ENCODE results near the gene SF3A1.

SF3A1 gene

DNA sequence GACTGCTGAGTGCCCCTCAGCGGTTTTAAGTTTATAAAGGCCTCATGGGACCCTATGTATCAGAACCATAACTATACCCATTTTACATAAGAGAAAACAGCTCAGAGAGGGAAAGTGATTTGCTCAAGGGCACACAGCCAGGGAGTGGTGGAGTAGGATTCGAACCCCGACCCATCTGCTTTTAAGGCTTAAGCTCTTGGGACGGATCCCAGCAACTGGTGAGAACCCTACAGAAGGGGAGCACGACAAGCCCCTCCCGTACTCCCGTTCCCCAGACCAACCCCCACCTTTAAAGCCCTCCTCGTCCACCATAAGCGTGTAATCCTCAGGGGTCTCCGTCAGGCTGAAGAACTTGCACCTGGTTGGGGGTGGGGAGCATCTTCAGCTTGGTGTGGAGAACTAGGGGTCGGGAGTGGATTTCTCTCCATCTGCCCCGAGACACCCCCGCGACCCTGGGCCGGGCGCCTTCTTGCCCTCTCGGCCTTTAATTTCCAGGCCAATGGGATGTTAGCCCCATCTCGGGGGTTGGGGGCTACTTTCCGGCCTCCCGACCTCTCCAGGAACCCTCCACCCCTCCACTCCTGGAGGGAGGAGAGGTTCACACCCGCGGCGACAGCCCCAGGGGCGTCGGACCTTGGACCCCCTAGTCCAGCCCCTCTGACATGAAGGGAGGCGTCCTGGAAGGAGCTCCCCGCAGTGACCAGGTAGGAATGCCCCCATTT, 68.1 kb downstream of the SF3A1 start:
- DNase-seq (ENCODE audit: low read depth) = no peak

DNA sequence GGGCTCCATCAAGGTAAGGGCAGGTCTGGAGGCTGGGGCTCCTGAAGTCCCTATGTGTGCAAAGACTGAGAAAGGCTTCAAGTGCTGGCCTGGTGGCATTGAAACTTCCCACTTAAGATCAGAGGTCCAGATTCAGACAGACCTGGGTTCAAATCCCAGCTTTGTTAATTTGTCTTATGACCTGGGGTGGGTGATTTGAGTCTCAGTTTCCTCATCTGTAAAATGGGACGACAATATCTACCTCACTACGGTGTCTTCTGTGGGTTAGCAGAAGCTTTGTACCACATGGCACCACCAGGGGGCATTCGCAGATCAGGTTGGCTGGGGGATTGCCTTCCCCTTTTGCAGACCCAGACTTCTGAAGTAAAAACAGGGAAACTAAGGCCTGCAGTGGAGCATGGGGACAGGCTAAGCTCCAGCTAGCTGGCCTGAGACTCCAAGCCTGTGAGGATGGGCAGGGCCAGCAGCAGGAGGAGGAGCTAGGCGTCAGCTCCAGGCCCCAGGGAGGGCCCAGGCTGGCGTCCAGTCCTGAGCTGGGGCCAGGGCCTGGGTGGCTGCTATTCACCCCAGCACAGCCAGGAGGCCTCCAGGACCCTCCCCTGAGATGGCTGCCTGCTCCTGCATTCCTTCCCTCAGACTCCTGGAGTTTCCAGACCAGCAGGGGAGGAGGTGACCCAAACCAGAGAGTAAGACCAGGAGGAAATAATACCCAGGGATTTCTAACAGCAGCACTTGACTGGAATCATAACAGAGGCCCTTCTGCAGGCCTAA, 68.9 kb downstream of the SF3A1 start:
- DNase-seq (ENCODE audit: low read depth) = peak; percentile 85

DNA sequence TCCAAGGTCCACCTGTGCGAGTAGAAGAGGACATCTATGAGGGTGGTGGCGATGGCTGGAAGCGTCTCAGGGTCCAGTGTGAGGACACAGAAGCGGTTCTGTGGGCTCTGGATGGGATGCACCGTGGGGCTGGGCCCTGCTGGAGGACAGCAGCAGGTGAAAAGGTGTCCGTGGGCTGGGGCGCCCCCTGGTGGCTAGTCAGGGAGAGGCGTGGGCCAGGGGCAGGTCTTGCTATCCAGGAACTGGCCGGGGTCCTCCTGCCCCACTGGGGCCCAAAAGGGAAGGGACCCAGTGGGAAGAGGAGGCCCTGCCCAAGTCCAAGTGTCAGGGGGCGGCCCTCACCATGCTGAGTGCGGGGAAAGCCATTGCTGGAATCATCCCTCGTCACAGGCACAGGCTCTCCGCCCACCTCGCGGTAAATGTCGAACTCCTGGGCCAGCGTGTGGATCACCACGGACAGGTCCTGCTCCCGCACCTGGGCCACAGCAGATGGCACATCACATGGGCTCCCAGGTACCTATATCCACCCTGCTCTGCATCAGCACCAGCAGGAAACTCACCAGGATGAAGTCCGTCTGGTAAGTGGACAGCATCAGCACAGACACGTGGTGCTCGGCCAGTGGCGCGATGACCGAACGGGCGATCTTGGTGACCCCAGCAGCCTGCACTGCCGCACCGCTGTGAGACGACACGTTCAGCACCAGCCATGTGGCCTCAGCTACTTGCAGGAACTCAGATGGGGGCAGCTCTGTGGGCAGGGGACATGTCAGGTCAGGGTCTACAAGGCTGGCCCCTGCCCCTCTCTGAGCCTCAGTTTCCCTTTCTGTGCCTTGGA, 69.7 kb downstream of the SF3A1 start:
- peak; percentile 80 for DNase-seq (ENCODE audit: low read depth)

DNA sequence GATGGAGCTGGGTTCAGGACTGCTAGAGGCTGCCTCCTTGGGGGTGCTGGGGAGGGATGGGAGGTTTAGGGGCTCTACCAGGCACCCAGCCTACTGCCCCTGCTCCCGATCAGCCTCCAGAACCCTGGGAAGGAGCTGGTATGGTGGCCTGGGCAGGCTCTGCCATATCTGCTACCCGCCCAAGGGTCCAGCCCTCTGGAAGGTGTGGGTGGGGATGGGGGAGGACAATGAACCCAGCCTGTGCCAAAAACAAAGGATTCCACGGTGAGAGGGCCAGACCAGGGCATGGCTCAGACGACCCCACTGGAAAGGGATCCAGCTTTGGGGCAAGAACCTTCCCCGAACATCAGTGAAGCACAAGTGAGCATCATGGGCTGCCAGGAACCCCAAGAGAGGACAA, 70.4 kb downstream of the SF3A1 start:
- no peak for DNase-seq (ENCODE audit: low read depth)

DNA sequence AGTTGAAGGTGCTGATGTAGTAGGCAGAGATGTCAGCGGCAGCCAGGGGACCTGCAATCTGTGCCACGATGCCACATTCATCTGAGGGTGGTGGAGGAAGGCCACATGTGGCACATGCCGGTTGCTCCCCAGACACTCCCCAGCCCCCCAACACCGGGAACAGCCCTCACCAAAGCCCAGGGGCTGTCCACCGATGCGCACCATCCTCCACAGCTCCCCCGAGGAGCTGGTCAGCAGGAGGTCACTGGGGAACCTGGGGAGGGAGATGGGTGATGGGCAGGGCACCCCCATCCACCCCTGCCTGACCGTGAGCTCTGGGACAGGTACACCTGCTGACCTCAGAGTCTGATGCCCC, 70.9 kb downstream of the SF3A1 start:
- no peak for DNase-seq (ENCODE audit: low read depth)

DNA sequence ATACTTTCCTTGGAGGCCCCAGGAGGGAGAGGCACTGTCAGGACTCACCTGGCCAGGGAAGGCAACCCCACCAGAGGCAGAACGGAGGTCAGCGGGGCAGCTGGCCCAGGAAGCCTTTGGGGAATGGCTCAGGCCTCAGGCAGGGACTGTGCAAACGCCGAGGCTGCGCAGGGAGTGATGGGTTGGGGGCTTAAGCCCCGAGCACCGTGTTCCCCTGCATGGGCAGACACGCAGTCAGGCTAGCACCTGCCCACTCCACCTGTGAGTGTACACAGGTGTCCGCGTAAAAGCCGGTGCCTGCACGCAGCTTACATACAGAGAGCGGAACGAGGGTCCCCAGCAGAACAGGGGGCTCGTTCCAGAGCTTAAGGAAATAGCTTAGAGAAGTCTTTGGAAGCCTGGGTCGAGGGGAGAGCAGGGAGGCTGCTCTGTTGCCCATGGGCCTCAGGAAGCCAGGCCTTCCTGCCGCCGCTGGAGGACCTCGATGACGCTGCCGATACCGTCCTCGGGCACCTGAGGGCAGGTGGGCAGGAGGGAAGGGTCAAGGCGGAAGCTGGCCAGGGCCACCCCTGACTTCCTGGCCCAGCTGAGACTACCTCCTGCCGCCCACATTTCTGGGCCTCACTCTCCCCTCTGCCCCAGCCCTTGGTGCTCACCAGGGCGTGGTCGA, 71.4 kb downstream of the SF3A1 start:
- no peak for DNase-seq (ENCODE audit: low read depth)

DNA sequence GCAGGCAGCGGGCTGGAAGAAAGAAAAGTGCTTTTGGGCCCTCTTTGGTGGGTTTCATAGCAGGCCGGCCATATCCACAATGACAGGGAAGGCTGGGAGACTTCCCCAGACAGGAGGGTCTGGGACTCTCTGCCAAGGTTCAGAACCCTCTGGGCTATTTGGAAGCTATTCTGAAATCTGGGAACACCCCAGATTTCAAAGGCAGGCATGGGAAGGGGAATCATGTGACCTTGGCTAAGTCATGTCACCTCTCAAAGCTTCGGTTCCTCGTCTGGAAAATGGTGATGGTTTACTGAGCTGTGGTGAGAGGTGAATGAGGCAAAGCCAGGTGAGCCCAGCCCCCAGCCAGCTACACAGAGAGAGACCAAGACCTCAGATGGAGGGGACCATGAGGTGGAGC, 72.0 kb downstream of the SF3A1 start:
- no peak for DNase-seq (ENCODE audit: low read depth)

DNA sequence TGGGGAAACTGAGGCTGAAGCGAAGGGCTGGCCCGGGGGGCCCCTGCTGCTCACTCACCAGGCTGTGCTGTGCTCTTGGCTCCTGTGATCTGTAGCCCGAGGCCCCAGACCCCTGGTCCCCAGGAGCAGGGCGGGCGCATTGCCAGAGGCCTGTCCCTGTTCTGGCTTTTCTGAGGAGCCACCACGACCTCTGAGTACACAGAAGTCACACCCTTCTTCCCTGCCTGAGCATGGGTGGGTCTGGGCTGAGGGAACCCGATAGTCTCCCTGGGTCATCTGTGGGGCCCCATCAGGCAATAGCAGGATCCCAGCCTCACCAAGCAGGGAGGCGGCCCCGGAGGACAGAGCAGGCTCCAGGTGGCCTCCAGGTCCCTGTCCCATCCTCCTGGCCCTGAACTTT, 72.5 kb downstream of the SF3A1 start:
- DNase-seq (ENCODE audit: low read depth) = no peak

DNA sequence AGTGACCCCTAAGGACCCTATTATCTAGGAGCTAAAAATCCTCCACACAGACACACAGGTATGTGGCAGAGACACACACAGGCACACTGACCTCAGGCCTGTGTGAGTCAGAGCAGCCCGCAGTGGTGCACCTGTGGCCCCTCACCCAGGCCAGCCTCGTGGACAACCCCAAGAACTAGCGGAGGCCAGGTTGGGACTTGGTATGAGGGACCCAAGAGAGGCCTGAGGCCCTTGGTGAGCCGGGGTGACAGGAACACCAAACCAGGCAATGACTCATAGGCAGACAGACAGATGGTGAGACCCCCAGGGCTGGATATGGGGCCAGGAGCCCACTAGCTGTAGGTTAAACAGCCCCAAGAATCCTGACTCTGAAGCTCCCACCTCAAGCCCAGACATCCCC, 73.4 kb downstream of the SF3A1 start:
- DNase-seq (ENCODE audit: low read depth) = no peak

DNA sequence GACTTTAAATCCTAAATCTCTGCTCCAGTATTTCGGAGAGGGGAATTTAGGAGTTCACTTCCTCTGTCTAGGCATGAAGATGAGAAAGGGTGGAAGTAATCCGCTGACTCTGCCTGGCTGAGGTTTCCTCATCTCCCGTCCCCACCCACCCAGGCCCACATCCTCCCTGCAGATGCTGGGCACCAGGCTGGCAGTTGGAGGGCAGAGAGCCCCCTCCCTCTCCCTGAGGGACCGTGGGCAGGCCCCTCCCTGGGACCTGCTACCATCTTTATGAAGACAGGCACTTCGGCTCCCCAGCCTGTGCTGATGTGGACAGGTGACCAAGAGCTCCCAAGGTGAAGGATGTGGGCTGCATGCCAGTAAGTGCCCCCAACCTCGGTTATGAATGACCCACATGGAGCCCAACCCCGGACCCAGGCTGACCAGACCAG, 74.1 kb downstream of the SF3A1 start:
- no peak for DNase-seq (ENCODE audit: low read depth)

Data from activated T-cell treated with anti-CD3 and anti-CD28 coated beads for 24 hours (primary cell).